IMR-90 (cell line): ENCODE measurements around the gene MTHFSD. TPM values are rescaled to one million over a fixed set of nuclear protein-coding genes. Genes with fewer than 3 reads are reported as not detected.
A peak's percentile ranks its signal among the peaks of the same experiment; 100 is the strongest.

Experiments
- ATAC-seq: fragments of 200-7000 bp; cut with Tn5 transposase; 2 replicates; pipeline ENCODE4 v1.9.1; 2020; ENCODE audit warnings: low read depth, mild to moderate bottlenecking, moderate library complexity
- BruUV-seq: library from RNA; stranded (reverse); fragments of 400-500 nt; replicated peaks from 2 replicates; lab custom pipeline; 2021; lab: Mats Ljungman, UMichigan
- CTCF ChIA-PET: fragments of 300-600 bp; formaldehyde crosslinking; extraction: SDS; loops from one replicate; lab custom pipeline; 2021; ENCODE audit warnings: antibody characterized with exemption; lab: Yijun Ruan, JAX
- POLR2A ChIA-PET: fragments of 300-600 bp; sonication (Branson Sonifier 250); formaldehyde crosslinking; loops from one replicate; lab custom pipeline; 2022; ENCODE audit warnings: antibody characterized with exemption; ENCODE audit not compliant: unreplicated experiment; lab: Charles Lee
- DNase-seq: peaks from one replicate; pipeline ENCODE4 v3.0.0; 2013
- H2AFZ ChIP-seq: replicated peaks from 2 replicates; pipeline ENCODE3; 2013; ENCODE audit warnings: low read length, mild to moderate bottlenecking; ENCODE audit not compliant: poor library complexity
- H2AK5ac ChIP-seq: 2 replicates; pipeline ENCODE4 v1.6.1; 2013; ENCODE audit warnings: low read depth, low read length, inconsistent platforms
- H2AK9ac ChIP-seq: replicated peaks from 2 replicates; pipeline ENCODE3; 2013; ENCODE audit warnings: mild to moderate bottlenecking, low read depth, low read length, moderate library complexity; ENCODE audit not compliant: poor library complexity
- H2BK120ac ChIP-seq: 2 replicates; pipeline ENCODE4 v1.6.1; 2013; ENCODE audit warnings: low read depth, low read length, inconsistent platforms
- H2BK15ac ChIP-seq: 3 replicates; pipeline ENCODE4 v1.6.1; 2013; ENCODE audit warnings: low read depth, low read length, inconsistent platforms
- H2BK20ac ChIP-seq: 2 replicates; pipeline ENCODE4 v1.6.1; 2013; ENCODE audit warnings: low read depth, mild to moderate bottlenecking, inconsistent platforms, low read length, moderate library complexity
- H2BK5ac ChIP-seq: 2 replicates; pipeline ENCODE4 v1.6.1; 2013; ENCODE audit warnings: mild to moderate bottlenecking, low read depth, low read length, inconsistent platforms; ENCODE audit not compliant: poor library complexity, severe bottlenecking
- H3K14ac ChIP-seq: replicated peaks from 2 replicates; pipeline ENCODE4 v1.6.1; 2013; ENCODE audit warnings: low read depth, low read length, inconsistent platforms
- H3K18ac ChIP-seq: 2 replicates; pipeline ENCODE4 v1.6.1; 2013; ENCODE audit warnings: low read depth, low read length, control low read depth
- H3K23ac ChIP-seq: 2 replicates; pipeline ENCODE4 v1.6.1; 2013; ENCODE audit warnings: low read depth, low read length, inconsistent platforms
- H3K27ac ChIP-seq: 2 replicates; pipeline ENCODE4 v1.5.1; 2013; ENCODE audit warnings: mild to moderate bottlenecking, control low read depth, low read length; ENCODE audit not compliant: insufficient read depth
- H3K27me3 ChIP-seq: 2 replicates; pipeline ENCODE4 v1.6.1; 2013; ENCODE audit warnings: low read length; ENCODE audit not compliant: control insufficient read depth, insufficient read depth
- H3K36me3 ChIP-seq: 2 replicates; pipeline ENCODE4 v1.6.1; 2013; ENCODE audit warnings: low read length, mixed read lengths; ENCODE audit not compliant: control insufficient read depth, insufficient read depth
- H3K4ac ChIP-seq: 2 replicates; pipeline ENCODE4 v1.6.1; 2013; ENCODE audit warnings: low read depth, low read length, inconsistent platforms
- H3K4me1 ChIP-seq: 2 replicates; pipeline ENCODE4 v1.6.1; 2013; ENCODE audit warnings: low read length, mixed read lengths; ENCODE audit not compliant: control insufficient read depth, insufficient read depth
- H3K4me2 ChIP-seq: 2 replicates; pipeline ENCODE4 v1.6.1; 2013; ENCODE audit warnings: low read depth, mild to moderate bottlenecking, control low read depth, low read length, moderate library complexity
- H3K4me3 ChIP-seq: 2 replicates; pipeline ENCODE4 v1.5.1; 2013; ENCODE audit warnings: low read depth, mild to moderate bottlenecking, control low read depth, low read length, moderate library complexity; ENCODE audit not compliant: insufficient read depth
- H3K56ac ChIP-seq: 2 replicates; pipeline ENCODE4 v1.6.1; 2013; ENCODE audit warnings: low read length, inconsistent platforms; ENCODE audit not compliant: insufficient read depth; ENCODE audit errors: extremely low read depth
- H3K79me1 ChIP-seq, 2 experiments: 2 replicates each; pipeline ENCODE4 v1.6.1; 2013; ENCODE audit warnings: low read length in 2 of 2, inconsistent platforms in 1 of 2, low read depth in 1 of 2
- H3K9ac ChIP-seq: 2 replicates; pipeline ENCODE4 v1.6.1; 2013; ENCODE audit warnings: low read depth, low read length, control low read depth
- H3K9me1 ChIP-seq: 2 replicates; pipeline ENCODE4 v1.6.1; 2013; ENCODE audit warnings: low read length, inconsistent platforms; ENCODE audit not compliant: insufficient read depth
- H3K9me3 ChIP-seq: 2 replicates; pipeline ENCODE4 v1.6.1; 2013; ENCODE audit warnings: low read length; ENCODE audit not compliant: control insufficient read depth, insufficient read depth
- H4K20me1 ChIP-seq: 2 replicates; pipeline ENCODE4 v1.6.1; 2013; ENCODE audit warnings: low read length, inconsistent platforms; ENCODE audit not compliant: insufficient read depth
- H4K5ac ChIP-seq: 2 replicates; pipeline ENCODE4 v1.6.1; 2013; ENCODE audit warnings: mild to moderate bottlenecking, low read depth, low read length, control low read depth
- H4K8ac ChIP-seq, 2 experiments: 2 replicates each; pipeline ENCODE4 v1.6.1; 2013; ENCODE audit warnings: low read depth in 2 of 2, low read length in 2 of 2, control low read depth in 1 of 2, inconsistent platforms in 1 of 2
- H4K91ac ChIP-seq: 2 replicates; pipeline ENCODE4 v1.6.1; 2013; ENCODE audit warnings: low read depth, low read length, inconsistent platforms; ENCODE audit not compliant: insufficient read depth
- BHLHE40 ChIP-seq: fragments of 150-350 bp; IDR thresholded peaks from 2 replicates; pipeline ENCODE4 v1.6.1; 2016; ENCODE audit warnings: mild to moderate bottlenecking, low read depth, low read length
- CEBPB ChIP-seq: IDR thresholded peaks from 2 replicates; pipeline ENCODE4 v1.6.1; 2012; ENCODE audit warnings: low read depth, low read length, improper control_type of control experiment
- FOS ChIP-seq: fragments of 150-350 bp; IDR thresholded peaks from 2 replicates; pipeline ENCODE4 v1.6.1; 2016; ENCODE audit warnings: low read depth, low read length
- MAZ ChIP-seq: IDR thresholded peaks from 2 replicates; pipeline ENCODE4 v1.6.1; 2012; ENCODE audit warnings: low read depth, mild to moderate bottlenecking, low read length, improper control_type of control experiment, moderate library complexity, borderline replicate concordance
- MXI1 ChIP-seq: IDR thresholded peaks from 2 replicates; pipeline ENCODE4 v1.6.1; 2012; ENCODE audit warnings: low read depth, mild to moderate bottlenecking, low read length, moderate library complexity, borderline replicate concordance
- NFE2L2 ChIP-seq: fragments of 150-350 bp; IDR thresholded peaks from 2 replicates; pipeline ENCODE4 v1.6.1; 2016; ENCODE audit warnings: low read depth, mild to moderate bottlenecking, low read length
- POLR2A ChIP-seq: IDR thresholded peaks from 2 replicates; pipeline ENCODE4 v1.6.1; 2012; ENCODE audit warnings: mild to moderate bottlenecking, low read depth, low read length
- RCOR1 ChIP-seq: IDR thresholded peaks from 2 replicates; pipeline ENCODE4 v1.6.1; 2012; ENCODE audit warnings: mild to moderate bottlenecking, low read length, improper control_type of control experiment; ENCODE audit not compliant: insufficient replicate concordance
- RFX5 ChIP-seq: IDR thresholded peaks from 2 replicates; pipeline ENCODE4 v1.8.0; 2012; ENCODE audit warnings: low read depth, mild to moderate bottlenecking, low read length, moderate library complexity
- SMC3 ChIP-seq: fragments of 150-350 bp; IDR thresholded peaks from 2 replicates; pipeline ENCODE4 v1.6.1; 2016; ENCODE audit warnings: low read depth, mild to moderate bottlenecking, antibody characterized with exemption, low read length, moderate library complexity
- WGBS, 2 experiments: methylation state at CpG; one replicate each; pipeline versions ENCODE4 v1.1.5 to v1.1.7; 2013; ENCODE audit warnings: missing lambda C conversion rate in 2 of 2; ENCODE audit not compliant: insufficient read length in 1 of 2; ENCODE audit errors: extremely low coverage in 2 of 2; 5-methylcytosine and 5-hydroxymethylcytosine counted together
- dilution Hi-C: fragments of 300-500 bp; cut with HindIII; formaldehyde crosslinking; loops from one replicate; pipeline ENCODE4 v1.14.3; 2018; ENCODE audit warnings: low sequenced_read_pairs; ENCODE audit not compliant: unreplicated experiment
- in situ Hi-C: fragments of 300-500 bp; cut with MboI; formaldehyde crosslinking; loops from 3 replicates; pipeline ENCODE4 v1.14.3; 2019; ENCODE audit warnings: low sequenced_read_pairs, inconsistent platforms, mixed read lengths
- intact Hi-C: fragments of 100-400 bp; cut with micrococcal nuclease; formaldehyde crosslinking; loops from 2 replicates; pipeline ENCODE4 v1.10.0; 2022
- polyA plus RNA-seq, 3 experiments: library from polyadenylated mRNA; depleted of rRNA; stranded (reverse); fragments of >200 nt; gene quantifications; 2 replicates each; pipeline ENCODE4 v1.2.3, GENCODE V29; 2012; ENCODE audit warnings: low replicate concordance in 1 of 3
- total RNA-seq: library from RNA; depleted of rRNA; stranded (reverse); fragments of >200 nt; gene quantifications from 2 replicates; pipeline ENCODE4 v1.2.3, GENCODE V29; 2012
- TF ChIP-seq, protein P1 (sequence below): fragments of 150-350 bp; IDR thresholded peaks from 2 replicates; pipeline ENCODE4 v1.6.1; 2017; ENCODE audit warnings: mild to moderate bottlenecking, antibody characterized with exemption, low read length, low read depth
- TF ChIP-seq, protein P2 (sequence below): fragments of 150-350 bp; IDR thresholded peaks from 2 replicates; pipeline ENCODE4 v1.6.1; 2016; ENCODE audit warnings: low read depth, mild to moderate bottlenecking, low read length, moderate library complexity, borderline replicate concordance

Gene MTHFSD
- total and polyA plus RNA-seq, 2 of the 4 experiments (the other 2 are of a cell fraction): 8.2 to 16.8 TPM

DNA sequence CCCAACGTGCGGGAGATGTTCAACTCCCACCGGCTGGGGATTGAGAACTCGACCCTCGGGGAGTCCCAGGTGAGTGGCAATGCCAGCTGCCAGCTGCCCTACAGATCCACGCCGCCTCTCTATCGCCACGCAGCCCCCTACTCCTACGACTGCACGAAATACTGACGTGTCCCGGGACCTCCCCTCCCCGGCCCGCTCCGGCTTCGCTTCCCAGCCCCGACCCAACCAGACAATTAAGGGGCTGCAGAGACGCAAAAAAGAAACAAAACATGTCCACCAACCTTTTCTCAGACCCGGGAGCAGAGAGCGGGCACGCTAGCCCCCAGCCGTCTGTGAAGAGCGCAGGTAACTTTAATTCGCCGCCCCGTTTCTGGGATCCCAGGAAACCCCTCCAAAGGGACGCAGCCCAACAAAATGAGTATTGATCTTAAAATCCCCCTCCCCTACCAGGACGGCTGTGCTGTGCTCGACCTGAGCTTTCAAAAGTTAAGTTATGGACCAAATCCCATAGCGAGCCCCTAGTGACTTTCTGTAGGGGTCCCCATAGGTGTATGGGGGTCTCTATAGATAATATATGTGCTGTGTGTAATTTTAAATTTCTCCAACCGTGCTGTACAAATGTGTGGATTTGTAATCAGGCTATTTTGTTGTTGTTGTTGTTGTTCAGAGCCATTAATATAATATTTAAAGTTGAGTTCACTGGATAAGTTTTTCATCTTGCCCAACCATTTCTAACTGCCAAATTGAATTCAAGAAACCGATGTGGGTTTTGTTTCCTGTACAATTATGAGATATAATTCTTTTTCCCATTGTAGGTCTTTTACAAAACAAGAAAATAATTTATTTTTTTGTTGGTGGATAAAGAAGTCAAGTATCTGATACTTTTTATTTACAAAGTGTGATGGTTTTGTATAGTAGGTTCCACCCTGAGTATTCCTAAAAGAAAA is 13.9 kb upstream of the MTHFSD start:
- no TSS peak for BruUV-seq
- ChIA-PET POLR2A (interaction anchor here (0.5 to 0.6 kb wide), 2 partner anchors 9 to 720 kb away, joined by 3 read pairs; no protein-coding TSS in a partner anchor), CTCF (no interaction called here)
- Histone ChIP-seq H3K4ac (peak overlapping the region; percentile 86), H3K4me2 (peak overlapping the region; percentile 97), H3K36me3 (no peaks in the 10 kb centered on the region), H3K23ac (peak overlapping the region; percentile 91), H2AK9ac (peak overlapping the region; percentile 84), H3K14ac (peak overlapping the region; percentile 95), H3K79me1 (peaks cover 11 to 39% of the 10 kb centered on the region in 2 experiments), H4K20me1 (0 out of 2 replicates have a peak, but pooled peaks cover 7% of the 10 kb centered on the region), H3K56ac (peak overlapping the region; percentile 54; the same call in 1 of the 2 replicates), H3K9me3 (no peaks in the 10 kb centered on the region), H3K4me3 (peak overlapping the region; percentile 98), H2BK5ac (peak overlapping the region; percentile 87), H3K4me1 (peaks cover 8% of the 10 kb centered on the region), H4K5ac (peak overlapping the region; percentile 69), H2BK20ac (no peak overlapping the region), H4K91ac (peak overlapping the region; percentile 76), H3K9me1 (peaks cover 2% of the 10 kb centered on the region; the same call in 1 of the 2 replicates), H3K9ac (peak overlapping the region; percentile 98), H2BK15ac (peak overlapping the region; percentile 66; the same call in 1 of the 3 replicates), H3K27ac (peak overlapping the region; percentile 96), H2AFZ (peak overlapping the region; percentile 69), H3K18ac (peak overlapping the region; percentile 76), H2AK5ac (peak overlapping the region; percentile 21), H3K27me3 (no peaks in the 10 kb centered on the region), H2BK120ac (peak overlapping the region; percentile 74; the same call in 1 of the 2 replicates), H4K8ac (peak overlapping the region; percentile 69 to 83; a peak in 3 of 4 replicates)
- DNase-seq: no peak
- no peak for ATAC-seq
- dilution Hi-C loops: no loop called here
- intact Hi-C loops: loop anchor here (10.0 kb wide), 1 partner anchor 1066 kb away; no protein-coding TSS in a partner anchor
- TF ChIP-seq POLR2A (no peak), CEBPB (no peak), MXI1 (no peak), SMC3 (no peak), FOS (no peak), BHLHE40 (no peak), NFE2L2 (no peak), RFX5 (no peak), MAZ (no peak), RCOR1 (no peak)
- TF ChIP-seq, protein P1, sequence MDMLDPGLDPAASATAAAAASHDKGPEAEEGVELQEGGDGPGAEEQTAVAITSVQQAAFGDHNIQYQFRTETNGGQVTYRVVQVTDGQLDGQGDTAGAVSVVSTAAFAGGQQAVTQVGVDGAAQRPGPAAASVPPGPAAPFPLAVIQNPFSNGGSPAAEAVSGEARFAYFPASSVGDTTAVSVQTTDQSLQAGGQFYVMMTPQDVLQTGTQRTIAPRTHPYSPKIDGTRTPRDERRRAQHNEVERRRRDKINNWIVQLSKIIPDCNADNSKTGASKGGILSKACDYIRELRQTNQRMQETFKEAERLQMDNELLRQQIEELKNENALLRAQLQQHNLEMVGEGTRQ: no peak
- TF ChIP-seq, protein P2, sequence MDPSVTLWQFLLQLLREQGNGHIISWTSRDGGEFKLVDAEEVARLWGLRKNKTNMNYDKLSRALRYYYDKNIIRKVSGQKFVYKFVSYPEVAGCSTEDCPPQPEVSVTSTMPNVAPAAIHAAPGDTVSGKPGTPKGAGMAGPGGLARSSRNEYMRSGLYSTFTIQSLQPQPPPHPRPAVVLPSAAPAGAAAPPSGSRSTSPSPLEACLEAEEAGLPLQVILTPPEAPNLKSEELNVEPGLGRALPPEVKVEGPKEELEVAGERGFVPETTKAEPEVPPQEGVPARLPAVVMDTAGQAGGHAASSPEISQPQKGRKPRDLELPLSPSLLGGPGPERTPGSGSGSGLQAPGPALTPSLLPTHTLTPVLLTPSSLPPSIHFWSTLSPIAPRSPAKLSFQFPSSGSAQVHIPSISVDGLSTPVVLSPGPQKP: no peak
- in situ Hi-C loops: loop anchor here (5.0 kb wide), 1 partner anchor 493 kb away; no protein-coding TSS in a partner anchor
- WGBS, 2 experiments: 10% methylated on average over 9 of the region's 33 CpGs; no CpG with 5 or more reads in 1 of the 2 experiments
